ENCODE measurements around the gene JHY.
"Not testable (repeated sequence)": the region's sequence is repeated elsewhere in the genome, so short reads cannot be mapped to it uniquely, and the experiment has no call there.

JHY gene

DNA sequence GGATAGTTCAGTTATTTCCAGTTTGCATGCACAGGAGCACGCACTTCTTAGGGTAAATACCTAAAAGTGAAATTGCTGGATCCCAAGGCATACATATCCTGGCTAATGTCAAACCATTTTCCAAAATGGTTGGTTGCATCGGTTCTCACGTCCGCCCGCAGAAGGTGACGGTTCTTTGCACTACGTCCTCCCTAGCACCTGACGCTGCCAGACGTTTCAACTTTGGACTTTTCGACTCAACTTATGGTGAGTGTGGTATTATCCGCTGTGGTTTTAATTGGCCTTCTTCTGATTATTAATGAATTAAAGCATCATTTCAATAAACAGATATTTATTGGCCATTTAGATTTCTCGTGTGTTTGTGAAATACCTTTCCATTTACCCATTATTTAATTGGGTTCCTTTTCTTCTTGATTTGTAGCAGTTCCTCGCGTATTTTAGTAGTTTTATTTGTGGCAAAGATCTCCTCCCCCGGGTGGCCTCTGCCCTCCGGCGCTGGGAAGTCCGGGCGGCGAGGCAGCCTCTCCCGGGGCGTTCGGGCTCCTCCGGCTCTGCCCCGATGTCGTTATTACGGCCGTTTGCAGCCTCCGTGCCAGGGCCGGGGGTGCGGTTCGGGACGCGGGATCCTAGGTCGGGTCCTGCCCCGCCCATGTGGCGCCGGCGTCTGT lies at the start of gene JHY:
TSS of gene JHY (plus strand) at position 571 of the 668 bp plus-strand sequence. CDS start 3,091 bp downstream, outside the sequence.
- no peak for DNase-seq

DNA sequence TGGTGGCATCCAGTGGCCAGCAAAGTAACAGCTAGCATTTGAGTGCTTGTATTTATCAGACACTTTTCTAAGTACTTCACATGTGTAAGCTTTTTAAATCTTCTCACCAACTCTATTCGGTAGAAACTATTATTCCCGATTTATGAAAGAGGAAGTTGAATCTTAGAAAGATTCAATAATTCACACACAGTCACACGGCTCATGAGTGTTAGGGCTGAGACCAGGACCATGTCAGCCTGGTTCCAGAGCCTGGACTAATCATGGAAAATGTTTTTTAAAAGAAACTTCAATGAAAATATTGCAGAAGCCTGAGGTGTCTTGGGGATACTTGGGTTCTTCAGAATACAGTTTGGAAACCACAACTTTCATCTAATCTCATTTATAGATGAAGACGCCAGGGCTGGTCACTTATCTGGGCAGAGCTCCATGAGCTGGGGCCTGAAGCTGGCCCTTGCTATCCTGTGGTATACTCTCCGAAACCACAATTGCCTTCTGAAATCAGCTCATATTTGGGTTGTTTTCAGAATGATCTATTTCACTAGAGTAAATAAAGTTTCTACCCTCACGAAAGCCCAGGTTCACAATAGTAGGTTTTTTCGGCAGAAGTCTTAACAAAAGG lies 48.6 kb upstream of the JHY start:
- no peak for DNase-seq

DNA sequence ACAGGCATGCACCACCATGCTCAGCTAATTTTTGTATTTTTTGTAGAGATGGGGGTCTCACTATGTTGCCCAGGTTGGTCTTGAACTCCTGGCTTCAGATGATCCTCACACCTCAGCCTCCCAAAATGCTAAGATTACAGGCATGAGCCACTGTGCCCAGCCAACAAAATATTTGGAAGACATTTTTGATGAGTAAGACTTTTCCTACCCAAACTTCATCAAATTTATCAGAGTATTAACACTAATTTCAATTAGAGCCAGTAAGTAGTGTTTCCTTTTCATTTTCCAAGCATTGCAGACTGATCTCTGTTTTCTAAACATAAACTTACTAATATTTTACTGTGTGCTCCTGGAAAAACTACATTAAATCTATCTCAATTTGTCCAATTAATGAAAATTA lies 45.6 kb upstream of the JHY start:
- DNase-seq: no peak

DNA sequence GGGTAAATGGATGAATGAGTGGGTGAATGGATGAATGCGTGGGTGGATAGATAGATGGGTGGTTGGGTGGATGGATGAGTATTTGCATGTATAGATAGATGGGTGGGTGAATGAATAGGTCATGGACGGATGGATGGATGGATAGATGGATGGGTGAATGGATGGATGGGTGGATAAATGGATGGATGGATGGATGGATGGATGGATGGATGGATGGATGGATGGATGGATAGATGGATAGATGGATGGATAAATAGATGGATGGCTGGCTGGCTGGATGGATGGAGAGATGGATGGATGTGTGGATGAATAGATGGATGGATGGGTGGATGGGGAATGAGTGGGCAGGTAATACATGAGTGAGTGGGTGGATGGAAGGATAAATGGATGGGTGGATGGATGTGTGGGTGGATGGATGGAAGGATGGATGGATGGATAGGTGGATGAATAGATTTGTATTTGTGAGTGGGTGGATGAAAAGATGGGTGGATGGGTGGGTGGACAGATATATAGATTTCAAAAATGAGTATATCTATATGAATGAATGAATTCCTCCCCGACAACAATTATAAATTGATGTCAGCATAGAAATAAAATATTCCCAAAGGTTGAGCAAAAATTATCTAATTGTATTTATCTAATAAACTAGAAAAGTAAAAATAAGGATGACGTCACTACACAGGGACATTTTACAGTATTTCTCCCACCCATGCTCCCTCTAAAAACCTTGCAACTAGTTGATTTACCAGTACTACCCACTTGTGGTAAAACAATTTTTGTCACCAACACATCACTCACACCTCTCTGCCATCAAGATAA lies 44.8 kb upstream of the JHY start:
- no peak for DNase-seq

DNA sequence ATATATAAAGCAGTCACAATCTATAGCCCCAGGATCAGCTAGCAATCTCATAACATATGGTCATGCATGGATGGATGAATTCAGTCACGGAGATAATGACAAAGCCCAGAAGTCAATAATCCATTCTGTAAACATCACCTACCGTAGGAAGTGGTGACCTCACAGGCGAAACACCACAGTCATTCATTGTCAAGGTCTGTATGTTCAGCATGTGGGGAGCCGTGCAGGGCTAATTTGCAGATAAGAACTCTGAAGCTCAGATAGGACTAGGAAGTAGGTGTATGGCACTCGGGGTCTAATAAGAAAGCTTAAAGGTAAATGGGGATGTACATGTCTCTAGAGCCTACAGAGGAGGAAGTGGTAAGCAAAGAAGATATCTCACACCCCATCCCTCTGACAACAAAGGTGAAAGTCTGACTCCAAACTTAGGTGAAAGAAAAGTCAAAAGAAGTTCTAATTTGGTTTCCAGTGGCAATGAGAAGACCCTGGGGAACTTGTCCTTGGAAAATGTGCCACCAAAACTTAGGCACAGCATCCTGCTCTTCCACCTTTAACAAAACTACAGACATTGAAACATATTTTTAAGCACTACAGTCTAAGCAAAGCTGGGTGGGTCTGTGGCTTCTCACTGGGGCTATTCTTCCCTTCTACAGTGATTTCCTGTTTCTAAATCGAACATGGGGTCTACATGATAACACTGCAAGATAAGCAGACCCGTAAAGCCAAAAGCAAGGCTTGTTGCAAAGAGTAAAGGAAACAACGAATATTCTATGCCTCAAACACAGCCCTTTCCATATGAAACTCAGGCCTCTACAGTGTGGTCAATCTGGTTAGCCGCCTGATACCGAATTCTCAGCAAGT lies 39.0 kb upstream of the JHY start:
- DNase-seq: no peak

DNA sequence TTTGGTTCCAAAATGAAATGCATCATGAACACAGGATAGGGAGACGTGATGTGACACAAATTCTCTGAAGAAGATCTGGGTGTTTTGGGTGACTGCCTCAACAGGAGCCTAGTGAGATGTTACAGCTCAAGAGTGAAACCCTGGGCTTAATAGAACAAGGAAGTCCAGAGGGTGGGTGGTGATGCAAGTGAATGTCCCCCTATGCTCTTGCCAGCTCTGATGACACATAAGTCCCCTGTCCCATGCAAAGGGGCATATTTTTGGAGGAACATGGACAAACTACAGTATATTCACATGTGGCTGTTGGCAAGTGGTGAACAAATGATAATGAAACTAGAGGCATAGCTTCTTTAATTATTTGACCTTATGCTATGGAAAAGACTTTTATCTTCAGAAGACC lies 35.1 kb upstream of the JHY start:
- no peak for DNase-seq

DNA sequence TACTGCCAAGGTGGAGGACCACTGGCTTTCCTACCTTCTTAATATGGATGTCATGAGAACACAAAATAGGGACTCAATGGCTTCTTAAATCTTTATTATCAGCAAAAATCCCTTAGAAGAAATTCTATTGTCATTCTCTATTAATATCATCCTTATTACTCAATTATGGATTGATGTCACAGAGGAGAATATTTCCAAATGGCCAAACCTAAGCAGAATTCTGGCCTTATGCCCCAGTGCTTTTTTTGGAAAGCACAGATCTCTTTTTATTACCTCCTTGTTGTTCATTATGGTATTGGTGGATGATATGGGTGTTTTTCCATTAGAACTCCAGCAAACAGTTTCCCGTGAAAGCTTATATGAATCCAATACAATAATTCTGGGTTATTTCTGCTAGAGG lies 34.4 kb upstream of the JHY start:
- no peak for DNase-seq

DNA sequence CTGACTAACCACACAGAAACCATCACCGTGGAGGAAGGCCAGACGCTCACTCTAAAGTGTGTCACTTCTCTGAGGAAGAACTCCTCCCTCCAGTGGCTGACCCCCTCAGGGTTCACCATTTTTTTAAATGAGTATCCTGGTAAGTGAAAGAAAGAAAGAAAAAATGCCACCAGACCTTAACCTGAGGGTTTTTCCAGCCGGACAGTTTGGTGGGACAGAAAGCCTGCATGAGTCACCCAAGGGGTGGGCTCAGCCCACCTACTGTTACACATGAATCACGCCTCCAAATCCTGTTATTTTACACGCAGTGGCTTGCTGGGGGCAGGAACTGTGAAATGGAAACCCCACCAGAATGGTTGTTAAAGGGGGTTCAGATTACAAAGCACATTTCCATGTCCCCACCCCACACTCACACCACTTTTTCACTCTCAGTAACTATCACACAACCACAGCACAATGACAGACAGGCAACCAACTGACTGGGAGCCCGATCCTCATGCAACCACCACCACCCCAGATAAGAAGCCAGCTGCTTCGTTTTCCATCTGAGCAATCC lies 32.4 kb upstream of the JHY start:
- no peak for DNase-seq

DNA sequence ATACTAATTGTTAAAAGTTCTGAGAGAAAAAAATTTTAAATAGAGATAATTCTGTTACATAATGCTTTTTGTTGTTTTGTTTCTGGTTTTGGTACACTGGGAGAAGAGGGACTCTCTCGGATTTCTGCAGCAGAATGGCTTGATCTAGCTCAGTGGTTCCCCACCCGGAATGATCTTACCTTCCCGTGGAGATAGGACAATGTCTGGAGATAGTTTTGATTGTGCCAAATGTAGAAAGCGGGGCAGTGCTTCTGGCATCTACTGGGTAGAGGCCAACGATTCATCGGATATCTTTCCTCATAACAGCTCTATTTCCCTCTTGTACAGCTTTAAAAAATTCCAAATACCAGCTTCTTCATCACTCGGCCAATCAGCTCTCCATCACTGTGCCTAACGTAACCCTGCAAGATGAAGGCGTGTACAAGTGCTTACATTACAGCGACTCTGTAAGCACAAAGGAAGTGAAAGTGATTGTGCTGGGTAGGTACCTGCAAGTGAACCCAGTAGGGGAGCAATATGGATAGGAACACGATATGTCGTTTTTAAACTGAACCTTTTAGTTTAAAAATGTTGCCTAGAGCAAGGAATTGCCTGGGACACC lies 31.1 kb upstream of the JHY start:
- DNase-seq: no peak

DNA sequence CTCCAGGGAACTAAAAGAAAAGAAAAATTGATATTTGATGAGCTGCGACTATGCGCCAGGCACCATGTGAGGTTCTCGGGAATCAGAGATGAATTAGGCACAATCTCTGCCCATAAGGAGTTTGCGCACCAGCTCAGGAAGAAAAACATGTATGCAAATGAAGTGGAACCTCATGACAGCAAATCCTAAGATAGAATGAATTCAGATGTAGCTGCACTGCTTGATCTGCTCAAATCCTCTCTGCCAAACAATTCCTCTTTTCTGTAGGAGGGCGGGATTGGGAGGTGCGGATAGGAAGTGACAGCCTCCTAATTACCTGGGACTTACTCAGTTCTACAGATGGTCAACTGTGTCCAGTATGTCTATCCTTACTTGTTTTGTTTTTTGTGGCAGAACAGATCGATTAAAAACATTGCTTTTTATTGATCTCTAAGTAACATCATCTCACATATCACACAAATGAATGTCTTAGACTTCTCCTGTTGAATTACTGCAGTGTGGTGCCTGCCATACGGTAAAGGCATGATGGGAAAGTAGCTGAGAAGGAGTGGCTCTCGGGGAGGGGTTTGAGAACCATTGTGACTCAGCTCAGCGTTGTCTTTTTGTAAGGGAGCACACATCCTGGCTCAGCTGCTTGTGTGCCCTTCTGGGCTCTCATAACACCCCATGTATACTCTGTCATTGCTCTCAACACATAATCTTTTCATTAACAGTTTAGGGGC lies 30.3 kb upstream of the JHY start:
- no peak for DNase-seq

DNA sequence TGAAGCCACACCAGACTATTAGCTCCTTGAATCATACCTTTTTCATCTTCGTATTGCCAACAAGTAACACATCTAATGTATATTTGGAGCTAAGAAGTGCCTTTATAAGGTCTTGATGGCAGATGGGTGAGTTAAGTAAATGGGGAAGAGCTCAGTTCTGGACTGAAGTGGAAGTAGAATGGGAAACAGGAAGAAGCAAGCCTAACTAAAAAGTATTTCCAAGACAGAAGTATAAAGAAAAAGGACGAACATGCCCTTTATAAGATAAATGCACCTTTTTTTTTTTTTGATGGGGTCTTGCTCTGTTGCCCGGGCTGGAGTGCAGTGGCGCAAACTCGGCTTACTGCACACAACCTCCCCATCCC lies 29.8 kb upstream of the JHY start:
- no peak for DNase-seq

DNA sequence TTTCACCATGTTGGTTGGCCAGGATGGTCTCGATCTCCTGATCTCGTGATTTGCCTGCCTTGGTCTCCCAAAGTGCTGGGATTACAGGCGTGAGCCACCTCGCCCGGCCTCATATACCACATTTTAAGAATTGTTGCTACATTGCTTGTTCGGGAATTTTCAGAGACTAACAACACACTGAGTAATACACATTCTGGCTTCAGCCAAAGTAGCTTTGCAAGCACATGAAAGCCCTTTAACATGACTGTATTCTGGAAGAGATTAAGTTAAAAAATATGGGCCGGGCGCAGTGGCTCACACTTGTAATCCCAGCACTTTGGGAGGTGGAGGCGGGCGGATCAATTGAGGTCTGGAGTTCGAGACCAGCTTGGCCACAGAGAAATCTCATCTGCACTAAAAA lies 29.3 kb upstream of the JHY start:
- DNase-seq: no peak

DNA sequence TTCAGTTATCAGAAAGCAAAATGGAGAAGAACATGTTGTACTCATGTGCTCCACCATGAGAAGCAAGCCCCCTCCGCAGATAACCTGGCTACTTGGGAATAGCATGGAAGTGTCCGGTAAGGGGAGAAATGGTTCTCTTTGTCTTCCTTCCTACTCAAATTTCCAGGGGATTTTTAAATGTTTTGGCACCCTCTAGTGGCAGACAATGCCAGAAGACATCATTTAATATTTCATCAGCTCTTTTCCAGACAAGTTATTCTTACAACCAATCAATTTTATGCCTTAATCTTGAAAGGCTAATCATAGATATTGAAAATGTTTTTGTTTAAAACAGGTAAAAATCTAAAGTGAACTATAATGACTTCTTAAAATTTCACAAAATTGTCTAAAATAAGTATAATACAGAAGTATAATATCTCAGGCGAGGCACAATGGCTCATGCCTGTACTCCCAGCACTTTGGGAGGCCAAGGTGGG lies 28.6 kb upstream of the JHY start:
- no peak for DNase-seq

DNA sequence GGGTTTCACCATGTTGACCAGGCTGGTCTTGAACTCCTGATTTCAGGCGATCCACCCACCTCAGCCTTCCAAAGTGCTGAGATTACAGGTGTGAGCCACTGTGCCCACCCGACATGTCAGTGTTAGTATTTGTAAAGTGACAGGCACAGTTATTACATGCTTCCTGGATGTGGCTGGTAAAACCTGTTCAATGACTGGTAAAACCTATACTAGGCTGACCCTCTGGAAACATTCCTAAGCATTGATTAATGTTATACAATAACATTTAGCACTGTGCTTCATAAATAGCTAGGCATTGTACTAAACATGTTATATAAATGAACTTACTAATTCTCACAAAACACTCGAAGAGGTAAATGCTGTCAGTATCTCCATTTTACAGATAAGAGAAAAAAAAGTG lies 20.9 kb upstream of the JHY start:
- no peak for DNase-seq

DNA sequence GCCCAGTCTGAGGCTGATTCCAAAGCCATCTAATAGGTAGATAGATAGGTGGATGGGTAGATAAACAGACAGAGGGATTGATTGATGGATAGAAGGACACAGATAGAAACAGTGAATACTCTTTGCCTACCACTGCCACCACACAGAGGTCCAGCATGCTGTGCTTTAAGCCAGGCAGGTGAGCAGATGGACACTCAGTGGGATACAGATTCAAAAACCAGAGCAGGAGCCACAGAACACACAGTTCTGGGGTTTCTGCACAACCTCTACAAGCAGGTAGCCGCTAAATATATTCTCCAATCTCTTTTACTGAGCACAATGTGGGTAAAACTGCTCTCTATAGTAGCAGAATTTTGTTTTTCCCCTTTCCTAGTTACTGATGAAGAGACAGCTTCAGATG lies 20.5 kb upstream of the JHY start:
- no peak for DNase-seq

DNA sequence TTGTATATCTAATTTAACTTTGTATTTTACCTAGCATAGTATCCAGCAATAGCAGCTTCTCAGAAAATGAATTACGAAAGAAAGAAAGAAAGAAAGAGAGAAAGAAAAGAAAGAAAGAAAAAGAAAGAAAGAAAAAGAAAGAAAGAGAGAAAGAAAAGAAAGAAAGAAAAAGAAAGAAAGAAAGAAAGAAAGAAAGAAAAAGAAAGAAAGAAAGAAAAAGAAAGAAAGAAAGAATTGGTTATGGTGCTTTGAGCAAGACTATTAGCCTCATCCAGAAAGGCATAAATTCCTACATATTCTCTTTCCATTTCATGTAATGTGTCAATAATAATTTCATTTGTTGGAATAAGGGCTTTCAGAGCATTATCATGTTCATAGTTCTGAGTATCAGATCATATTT lies 19.4 kb upstream of the JHY start:
- not testable (repeated sequence) for DNase-seq

DNA sequence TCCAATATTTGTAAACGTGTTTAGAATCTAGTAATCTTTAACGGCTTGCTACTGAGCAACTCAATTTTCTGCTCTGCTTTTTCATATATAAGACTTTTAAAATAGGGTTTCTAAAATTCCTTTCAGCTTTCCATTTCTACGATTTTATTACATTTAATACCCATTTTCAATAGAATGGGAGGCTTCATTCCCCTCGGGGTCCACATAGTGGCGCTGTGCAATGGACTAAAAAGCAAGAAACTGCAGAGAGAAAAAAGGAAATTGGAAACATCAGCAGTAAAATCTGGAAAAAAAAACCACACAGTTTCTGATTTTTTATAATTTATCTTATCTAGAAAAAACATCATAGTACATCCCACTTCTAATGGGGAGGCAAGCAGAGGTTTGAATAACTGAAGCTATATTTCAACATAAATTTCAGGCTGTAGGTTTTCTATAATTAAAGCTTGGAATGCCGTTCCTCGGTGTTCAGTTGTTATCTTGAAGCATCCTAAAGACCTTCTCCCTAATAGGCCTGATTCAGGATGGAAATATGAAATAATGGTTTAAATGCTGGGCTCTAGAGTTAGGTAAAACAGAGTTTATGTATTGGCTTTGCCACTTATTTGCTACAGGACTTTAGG lies 18.7 kb upstream of the JHY start:
- no peak for DNase-seq

DNA sequence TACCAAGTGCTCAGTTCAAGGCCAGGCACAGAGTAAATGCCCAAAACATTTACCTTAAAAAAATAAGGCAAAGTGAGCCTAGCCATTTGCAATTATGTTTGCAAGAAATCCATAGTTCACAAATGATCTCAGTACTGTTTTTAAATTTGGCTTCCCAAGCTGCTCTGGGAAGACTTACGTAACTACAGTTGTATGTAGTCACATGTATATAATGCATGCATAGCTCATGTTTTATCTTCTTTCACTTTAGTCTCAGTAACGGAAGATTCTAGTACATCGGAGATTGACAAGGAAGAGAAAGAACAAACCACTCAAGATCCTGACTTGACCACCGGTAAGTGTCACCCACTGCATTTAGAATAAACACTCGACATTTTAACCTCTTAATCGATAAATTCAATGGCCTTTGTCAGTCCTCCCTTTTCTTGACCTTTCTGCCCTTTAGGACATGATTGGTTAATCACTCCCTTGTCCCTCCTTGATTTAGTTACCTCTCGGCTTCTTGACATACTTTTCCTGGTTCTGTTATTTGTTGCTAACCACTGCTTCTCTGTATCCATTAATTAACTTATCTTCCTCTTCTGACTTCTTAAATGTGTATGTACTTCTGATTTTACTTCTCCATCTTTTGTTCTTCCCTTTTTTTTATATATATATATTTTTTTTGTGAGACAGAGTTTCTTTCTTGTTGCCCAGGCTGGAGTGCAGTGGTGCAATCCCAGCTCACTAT lies 18.0 kb upstream of the JHY start:
- DNase-seq: no peak

DNA sequence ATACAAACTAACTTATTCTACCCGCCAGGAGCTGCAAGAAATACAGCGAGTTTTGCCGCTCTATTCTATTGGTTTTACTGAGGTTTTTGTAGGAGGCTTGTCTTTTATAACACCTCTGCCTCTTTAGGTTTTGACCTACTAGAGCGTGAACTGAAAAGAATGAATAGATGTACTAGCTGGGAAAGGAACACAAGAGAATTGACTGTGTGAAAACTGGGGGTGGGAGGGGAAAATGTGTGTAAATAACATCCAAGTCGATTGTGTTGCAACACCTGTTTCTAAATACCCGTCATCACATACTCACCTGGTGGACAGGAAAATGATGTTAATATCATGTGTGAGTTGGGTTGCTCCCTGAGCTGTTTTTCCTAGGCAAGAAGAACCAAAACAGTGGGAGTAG lies 12.9 kb upstream of the JHY start:
- DNase-seq: no peak

DNA sequence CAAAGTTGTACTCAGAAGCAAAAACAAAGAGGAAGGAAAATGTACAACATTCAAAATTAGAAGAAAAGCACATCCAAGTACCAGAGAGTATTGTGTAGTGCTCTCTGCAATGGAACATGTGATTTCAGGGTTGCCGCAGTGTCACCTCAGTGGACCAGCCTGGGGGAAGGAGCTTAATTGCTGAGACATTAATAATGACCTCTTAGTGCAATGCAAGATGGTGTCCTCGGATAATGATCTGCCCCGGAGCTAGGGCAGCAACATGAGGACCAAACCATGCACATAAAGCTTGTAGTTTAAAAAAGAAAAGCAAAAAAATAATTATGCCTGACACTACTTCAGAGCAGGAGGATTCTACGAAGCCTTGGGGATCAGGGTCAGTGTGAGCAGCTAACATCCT lies 11.3 kb upstream of the JHY start:
- no peak for DNase-seq

DNA sequence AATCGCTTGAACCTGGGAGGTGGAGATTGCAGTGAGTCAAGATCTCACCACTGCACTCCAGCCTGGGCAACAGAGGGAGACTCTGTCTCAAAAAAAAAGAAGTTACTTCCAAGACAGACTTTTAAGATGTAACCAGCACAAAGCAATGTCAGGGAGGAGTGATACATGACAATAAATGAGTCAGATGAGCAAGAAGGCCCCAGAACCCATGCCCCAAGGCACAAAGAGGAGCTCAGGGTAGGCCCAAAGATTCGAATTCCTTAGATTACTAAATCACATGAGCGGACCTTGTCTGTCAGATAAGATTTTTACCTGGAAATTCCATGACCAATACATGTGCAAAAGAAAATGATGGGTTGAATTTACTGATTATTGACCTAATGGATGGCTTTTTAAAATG lies 10.5 kb upstream of the JHY start:
- no peak for DNase-seq

Data from SIG-M5 (cell line).